ELR (cell line): ENCODE measurements around the gene LUM.

Experiments used
- DNase-seq: peaks from one replicate; pipeline ENCODE4 v3.0.0-alpha.2; 2015; ENCODE audit warnings: low read depth

Gene LUM, protein sequence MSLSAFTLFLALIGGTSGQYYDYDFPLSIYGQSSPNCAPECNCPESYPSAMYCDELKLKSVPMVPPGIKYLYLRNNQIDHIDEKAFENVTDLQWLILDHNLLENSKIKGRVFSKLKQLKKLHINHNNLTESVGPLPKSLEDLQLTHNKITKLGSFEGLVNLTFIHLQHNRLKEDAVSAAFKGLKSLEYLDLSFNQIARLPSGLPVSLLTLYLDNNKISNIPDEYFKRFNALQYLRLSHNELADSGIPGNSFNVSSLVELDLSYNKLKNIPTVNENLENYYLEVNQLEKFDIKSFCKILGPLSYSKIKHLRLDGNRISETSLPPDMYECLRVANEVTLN

DNA sequence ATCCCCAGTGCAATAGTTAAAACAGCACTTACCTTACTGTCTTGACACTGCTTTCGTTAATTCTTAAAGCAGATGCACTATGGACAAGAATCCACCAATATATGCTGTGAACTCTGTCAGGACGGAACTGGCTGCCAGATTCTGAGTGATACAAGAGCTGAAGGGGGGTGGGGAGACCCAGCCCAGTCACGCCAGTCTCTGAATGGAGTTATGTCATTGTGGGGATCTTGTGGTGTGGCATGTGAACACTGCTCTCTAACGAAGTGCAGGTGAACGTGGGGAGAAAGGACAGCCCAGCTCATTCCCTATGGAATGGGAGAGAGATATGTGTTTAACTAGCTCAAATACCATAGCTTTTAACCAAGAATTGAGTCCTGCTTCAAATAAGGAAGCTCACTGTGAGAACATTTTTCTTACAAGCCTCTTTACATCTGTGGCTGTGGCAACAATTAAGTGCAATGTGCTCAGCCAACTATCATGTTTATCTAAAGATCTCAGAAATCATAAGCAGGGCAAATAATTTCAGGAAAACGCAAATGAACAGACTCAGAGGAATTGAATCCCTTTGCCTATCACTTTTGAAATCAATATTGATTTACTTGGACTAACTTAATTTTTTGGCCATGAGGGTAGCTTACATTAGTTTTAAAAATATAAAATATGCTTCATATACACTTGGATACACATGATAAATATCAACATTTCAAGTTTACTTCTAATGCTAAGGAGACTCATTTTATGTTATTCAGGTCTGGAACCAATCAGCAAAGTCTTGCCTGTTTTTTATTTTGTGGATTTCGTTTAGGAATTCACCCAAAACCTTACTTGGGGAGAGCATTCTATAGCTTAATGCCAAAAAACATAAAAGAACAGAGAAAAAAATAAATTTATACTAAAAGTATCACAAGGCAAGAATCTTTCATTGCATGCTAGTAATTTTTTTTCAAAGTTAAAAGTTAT is at the start of gene LUM:
TSS of gene LUM (minus strand) at position 129 of the 960 bp plus-strand sequence. CDS start 2,515 bp downstream, outside the sequence.
- DNase-seq = peak; percentile 35

DNA sequence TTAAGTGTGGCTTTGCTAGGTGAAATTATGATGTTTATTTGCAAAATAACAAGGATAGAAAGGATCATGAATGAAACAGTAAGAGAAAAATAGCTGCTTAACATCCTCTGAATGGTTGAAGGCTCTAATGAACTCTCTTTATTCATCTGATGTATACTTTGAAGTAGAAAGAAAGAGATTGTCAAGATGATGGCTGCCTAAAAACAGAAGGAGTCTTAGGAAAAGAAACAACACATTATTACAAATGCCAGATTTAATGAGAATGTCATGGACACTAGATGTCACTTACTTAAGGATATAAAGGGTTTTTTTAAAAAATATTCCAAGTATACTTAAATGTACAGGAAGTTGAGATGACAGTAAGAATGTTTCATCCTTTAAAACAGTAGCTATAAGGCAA is 49.7 kb upstream of the LUM start:
- DNase-seq = no peak

DNA sequence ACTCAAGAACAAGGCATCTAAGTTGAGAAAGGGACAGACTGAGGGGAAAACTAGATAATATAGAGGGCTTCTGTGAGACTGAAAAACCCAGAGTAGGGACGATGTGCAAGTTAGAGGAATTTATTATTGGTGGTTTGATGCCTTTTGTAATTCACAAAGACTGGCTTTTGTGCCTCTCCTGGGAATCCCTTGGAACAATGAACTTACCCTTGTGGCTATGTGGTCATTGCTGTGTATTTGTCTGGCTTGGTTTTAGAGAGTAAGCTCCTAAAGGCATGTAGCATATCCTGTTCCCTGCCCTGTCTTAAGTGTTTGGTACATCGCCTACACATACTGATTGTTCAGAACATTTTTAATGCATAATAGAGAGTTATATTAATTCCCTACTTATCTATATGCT is 44.7 kb upstream of the LUM start:
- DNase-seq = no peak

DNA sequence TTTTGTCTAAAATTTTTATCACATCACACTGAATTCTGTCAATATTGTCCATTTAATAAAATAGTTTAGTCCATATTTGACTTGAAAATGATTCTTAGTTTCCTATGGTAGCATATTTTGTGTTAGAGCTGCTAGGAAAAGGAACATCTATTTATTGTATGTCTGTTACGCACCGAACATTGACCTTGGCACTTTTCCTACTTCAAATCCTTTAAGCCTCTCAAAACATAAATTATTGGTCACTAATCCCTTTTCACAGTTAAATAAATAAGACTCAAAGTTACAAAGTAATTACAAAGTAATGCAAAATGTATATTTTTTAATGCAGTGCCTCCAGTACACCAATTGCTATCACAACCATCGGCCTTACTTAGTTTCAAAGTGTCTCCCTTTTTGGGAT is 42.8 kb upstream of the LUM start:
- DNase-seq = no peak

DNA sequence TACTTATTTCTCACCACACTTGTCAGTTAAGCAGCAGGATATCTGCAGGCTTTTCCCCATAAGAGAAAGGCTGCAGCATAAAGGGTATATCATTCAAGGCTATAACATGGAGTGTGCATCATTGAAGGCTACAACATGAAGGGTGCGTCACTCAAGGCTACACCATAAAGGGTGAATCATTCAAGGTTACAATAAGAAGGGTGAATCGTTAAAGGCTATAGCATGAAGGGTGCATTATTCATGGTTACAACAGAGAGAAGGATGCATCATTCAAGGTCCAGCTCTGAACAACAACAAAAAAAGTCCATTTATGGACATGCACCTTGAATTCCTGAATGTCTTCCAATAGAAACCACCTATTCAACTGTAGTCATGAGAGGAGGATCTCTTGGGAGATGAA is 32.8 kb upstream of the LUM start:
- peak; percentile 69 for DNase-seq

DNA sequence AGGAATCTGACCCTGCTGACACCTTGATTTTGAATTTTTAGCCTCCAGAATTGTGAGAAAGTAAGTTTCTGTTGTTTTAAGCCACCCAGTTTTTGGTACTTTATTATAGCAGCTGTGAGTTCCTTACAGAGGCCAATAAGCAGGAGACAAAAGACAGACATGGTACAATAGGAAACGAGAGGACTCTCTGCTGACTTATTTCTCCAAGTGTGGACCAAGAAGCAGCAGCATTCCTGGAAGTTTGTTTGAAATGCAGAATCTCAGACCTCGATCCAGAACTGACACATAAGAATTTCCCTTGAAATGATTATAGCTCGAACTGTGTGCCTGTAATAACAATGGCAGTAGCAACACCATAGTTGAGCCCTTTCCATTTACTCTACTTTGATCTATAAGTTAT is 31.9 kb upstream of the LUM start:
- DNase-seq = no peak

DNA sequence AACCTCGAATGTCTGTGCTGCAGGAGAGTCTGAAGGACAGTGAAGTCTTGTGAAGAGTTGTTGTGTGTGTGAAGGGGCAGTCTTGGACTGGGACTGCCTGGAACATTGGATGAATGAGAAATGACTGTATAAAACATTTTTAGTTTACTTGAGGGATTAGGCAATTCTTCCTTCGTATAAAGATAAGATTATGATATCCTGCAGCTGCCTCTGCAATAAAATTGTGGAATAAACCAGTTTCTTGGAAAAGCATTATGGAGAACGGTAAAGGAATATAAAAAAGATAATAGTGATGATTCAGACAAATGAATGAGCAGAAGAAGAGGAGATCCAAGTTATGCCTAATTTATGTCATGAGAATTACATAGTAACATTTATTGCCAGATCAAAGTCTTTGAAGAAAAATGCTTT is 30.9 kb upstream of the LUM start:
- no peak for DNase-seq

DNA sequence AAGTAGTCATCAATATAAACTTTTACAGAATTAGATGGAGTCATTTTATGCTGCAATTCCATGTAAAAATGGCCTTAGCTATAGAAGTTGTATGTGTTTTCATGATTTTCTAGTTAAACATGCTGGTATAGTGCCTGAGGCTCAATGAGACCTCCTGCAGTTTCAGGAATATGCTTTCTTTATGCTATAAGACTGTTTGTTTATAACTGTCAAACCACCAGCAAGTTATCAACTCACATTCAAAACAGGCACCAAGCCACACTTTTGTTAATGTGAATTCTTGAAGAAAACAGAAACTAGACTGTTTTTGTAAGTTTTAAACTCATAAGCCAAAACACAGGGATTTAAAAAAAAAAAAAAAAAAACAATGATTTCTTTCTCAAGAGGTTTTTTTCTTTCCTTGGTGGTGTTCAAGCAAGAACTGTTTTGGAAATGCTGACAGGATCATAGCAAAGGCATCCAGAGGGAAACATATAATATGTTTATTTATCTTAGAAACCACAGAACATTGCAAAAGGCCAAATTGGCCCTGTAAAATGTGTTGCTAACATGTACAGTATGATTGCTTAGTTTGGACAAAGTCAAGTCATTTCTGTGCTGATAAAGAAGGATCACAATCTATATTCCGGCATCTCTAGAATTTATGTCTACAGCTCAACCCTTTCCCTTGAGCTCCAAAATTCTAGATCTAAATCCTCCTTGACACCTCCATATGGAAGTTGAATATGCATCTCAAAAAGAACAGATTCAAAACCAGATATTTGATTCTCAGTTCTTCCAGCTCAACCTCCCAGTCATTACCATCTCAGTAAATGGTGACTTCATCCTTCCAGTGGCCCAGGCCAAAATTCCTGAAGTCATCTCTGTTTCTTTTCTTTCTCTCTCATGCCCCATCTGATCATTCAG is 29.0 kb upstream of the LUM start:
- DNase-seq = peak; percentile 76

DNA sequence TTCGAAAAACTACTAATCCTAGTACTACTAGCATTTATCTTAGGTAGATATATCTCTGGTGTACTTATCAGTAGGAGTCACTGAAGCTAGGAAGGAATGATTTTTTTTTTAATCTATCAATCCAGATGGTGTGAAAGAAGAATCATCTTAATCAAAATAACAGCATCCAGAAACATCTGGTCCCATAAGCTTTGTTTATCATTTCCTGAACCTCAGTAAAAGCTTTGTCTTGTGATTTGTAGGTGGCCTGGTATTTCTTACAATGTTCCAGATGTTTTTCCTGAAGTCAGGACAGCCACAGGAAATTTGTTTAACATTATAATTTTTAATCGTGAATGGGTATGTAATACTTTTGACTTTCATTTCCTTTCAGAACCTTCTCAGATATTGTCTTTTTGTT is 28.0 kb upstream of the LUM start:
- no peak for DNase-seq

DNA sequence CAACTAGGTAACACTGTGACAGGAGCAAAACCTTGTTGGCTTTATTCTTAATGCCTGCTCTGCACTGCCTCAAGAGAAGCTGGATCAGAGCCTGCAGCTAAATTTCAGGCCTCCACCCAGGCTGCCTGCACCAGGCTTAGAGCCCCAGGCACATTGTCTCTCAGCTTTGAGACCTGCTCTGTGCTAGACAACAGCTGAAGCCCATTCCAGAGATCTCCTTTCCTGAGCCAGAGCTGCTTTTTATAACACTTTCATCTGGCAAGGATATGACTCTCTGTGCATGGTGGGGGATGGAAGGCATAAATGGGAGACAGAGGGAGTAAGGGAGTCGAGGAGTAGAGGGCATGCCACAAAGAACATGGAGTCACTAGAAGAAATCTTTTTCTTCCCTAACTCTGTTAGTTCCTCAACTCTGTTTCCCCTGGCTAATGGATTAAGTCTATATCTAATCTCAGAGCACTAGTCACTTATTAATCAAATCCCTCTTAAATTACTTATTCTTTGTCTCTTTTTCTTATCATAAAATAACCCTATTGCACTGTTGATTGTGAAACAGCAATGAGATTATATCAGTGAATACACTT is 27.1 kb upstream of the LUM start:
- DNase-seq = no peak

DNA sequence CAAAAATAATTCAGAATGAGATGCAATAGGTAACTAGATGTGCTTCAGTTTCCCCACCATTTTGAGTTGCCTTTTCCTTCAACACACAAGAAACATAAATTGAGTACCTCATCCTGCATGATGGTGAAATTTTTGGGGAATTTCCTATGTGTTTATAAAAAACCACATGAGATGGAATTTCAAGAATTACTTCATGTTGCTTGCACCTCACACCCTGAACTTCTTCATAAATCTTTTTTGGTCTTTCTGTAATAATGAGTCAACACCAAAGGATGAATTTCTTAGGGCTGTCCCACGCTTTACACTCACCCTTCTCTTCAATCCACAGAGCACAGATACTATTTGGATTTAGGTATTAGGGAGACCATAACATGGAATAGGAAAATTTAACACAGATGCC is 22.6 kb upstream of the LUM start:
- DNase-seq = peak; percentile 66

DNA sequence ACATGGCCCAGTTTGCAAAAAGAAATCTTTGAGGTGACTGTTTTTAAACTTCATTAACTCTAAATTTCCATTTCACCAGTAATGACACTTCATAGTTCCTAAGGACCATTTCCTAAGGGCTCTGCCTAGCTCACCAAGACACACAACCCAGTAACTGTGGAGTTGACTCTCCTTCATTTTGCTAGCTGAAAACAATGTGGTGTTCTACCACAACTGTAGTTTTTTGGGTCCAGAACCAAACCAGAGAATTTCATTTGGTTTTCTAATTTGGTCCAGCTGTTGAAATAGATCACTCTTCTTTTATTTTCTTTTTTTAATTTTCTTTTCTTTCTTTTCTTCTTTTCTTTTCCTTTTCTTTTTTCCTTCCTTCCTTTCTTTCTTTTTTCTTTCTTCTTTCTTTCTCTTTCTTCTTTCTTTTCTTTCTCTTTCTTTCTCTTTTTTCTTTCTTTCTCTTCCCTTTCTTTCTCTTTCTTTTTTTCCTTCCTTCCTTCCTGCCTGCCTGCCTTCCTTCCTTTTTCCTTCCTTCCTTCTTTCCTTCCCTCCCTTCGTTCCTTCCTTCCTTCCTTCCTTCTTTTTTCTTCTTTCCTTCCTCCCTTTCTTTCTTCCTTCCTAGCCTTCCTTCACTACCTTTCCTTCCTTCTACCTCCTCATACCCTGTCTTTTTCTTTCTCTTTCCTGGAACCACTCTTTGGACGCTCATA is 18.5 kb upstream of the LUM start:
- DNase-seq = no peak

DNA sequence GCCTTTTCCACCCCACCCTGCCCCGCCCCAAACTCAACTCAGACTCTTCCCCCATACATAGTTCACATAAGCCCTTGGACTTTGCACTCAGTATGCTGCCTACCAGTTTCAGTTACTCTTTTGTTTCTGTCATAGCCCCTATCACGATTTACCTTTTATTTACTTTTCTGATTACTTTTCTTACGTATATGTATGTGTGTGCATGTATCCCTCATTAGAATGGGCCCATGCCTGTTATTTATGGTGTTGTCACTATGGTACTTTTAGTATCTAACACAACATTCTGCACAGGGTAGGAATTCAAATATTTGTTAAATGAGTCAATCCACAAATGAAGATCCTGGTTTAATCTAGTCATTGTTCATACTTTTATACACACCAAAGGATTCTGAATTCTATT is 16.5 kb upstream of the LUM start:
- peak; percentile 54 for DNase-seq

DNA sequence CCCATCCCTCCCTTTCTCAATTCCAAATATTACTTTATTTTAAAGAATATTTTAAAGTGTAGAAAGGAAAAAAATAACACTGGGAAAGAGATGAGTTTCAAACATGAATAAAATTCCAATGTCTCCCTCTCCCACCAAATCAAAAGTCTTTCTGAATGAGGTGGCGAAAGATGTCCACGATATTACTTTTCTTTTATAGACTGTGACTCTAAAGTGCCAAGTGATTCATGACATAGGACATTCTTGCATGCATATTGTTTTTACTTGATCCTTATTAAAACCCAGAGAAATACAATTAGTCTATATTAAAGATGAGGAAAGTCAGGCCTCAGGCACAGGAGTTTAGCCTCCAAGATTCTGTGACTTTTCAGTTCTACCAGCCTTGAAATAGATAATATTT is 16.0 kb upstream of the LUM start:
- DNase-seq = peak; percentile 36

DNA sequence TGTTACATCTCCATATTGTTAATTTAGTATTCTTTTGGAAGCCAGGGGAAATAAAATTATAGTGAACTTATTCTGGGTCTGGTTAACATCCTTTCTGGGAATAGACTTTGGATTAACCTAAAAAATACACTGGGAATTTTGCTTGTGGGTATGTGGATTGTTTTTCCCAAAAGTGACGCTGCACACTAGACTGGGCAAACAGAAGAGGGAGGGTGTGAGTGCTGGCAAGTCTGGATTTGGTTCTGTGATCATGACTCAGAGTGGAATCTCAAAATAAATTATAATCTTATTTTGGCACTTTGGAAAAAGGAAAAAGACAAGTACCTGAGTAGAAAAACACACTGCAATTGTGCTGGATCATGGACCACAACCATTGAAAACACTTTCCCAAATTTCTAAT is 15.2 kb upstream of the LUM start:
- no peak for DNase-seq

DNA sequence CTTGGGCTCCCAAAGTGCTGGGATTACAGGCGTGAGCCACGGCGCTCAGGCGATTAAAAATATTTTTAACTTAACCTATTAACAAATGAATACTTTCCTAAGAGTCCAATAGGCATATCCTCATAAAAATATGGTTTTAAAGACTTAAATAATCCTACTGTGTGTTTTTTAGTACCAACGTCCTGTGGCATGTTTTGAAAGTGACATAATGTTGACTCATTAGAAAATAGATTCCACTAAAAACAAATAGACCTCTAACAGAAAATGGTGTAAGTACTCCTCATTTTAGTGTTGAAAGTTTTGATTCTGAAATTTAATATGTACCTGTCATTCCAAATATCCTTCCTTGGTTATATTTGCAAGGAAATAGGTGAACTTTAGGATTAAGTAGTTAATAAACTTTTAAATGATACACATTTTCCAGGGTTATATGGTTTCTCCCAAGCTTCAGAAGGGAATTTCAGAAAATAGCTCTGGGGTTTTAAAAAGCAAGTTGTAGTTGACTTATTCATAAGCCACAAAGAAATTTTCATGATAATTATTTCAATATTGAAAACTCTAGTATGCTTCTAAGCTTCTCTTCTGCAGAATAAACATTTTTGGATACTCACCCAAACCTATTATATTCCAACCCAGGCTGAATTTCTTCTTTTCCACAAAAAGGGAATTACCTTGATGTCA is 12.1 kb upstream of the LUM start:
- peak; percentile 37 for DNase-seq

DNA sequence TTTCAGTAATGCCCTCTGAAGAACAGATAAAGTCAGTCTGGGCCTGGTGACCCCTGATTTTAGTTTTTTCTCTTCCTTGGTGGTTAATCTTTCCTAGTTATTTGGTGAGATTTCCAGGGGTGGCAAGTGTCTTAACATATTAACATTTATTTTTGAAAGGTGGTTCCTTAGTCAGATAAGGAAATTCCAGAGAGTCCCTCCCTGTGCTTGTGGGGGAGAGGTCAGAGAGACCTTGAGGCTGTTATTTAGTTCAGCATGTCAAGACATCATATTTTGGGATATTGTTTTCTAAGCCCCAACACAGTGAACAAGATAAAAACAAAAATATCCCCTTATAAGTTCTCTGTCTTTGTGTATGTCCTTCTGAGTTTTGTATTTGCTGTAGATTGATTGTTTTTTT is 9.5 kb upstream of the LUM start:
- no peak for DNase-seq

DNA sequence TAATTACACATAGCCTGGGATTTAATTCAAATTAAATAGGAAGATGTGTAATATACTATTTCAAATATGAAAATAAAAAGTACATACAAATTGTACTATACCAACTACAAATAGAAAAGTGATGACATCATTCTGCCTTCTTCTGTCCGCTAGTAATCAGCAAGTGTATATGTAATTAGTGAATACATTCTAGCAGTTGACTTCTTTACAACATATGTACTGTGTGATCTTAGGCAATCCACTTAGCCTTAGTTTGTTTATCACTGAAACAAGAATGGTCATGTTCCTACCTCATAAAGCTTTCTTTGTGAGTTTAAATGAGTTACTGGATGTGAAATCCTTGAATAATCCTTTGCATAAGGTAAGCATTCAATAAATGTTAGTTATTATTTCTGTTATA is 7.8 kb upstream of the LUM start:
- DNase-seq = no peak

DNA sequence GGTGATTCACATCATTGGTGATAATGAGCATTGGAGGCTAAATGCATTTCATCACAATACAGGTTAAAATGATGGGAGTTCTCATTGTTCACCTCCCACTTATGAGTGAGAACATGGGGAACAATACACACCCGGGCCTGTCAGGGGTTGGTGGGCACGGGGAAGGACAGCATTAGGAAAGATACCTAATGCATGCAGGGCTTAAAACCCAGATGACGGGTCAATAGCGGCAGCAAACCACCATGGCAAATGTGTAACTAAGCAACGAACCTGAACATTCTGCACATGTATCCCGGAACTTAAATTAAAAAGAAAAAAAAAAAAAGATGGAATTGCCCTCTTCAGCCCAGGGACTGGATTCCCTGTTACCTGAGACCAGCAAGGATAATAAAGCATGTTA is 2.3 kb upstream of the LUM start:
- DNase-seq = no peak

DNA sequence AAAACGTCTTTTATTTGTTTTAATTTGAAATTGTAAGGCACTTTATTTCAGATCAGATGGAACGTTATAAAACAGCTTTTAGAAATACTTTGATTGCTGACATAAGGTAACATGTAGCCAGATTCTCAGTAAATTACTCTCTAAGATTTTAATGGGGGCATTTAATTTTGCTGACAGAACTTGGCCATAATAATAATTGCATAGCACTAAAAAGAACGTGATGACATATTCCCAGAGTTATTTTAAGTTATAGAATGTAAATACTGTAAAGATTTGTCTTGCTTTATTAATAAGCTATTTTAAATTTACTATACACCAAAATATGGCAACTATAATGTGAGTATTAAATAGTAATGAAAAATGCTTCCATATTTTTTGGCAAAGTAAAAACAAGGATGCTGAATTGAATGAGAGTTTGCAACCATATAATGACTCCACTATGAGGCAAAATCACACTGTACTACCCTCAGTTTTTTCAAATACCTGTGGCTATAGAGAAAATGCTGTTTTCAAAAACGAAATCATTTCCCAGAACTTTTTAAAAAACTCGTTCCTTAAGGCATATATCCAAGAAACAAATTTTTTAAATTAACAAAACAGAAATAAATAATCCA is 876 bp downstream of the LUM start:
- DNase-seq = no peak
